SJCRH30 (cell line): ENCODE measurements around the gene SELPLG. TPM values are rescaled to one million over a fixed set of nuclear protein-coding genes. Genes with fewer than 3 reads are reported as not detected.
"Not testable (repeated sequence)": the region's sequence is repeated elsewhere in the genome, so short reads cannot be mapped to it uniquely, and the experiment has no call there.

ENCODE experiments used
- DNase-seq, 2 experiments: peaks; one replicate each; pipeline ENCODE4 v3.0.0-alpha.2; 2015 to 2020
- H3K27ac ChIP-seq: fragments of 250-450 bp; sonication (Bioruptor Pico); 2 replicates; pipeline ENCODE4 v1.5.1; 2020; ENCODE audit warnings: mild to moderate bottlenecking, moderate library complexity
- H3K27me3 ChIP-seq: fragments of 250-450 bp; sonication (Bioruptor Pico); 2 replicates; pipeline ENCODE4 v1.5.1; 2020; ENCODE audit warnings: mild to moderate bottlenecking, moderate library complexity
- H3K36me3 ChIP-seq: fragments of 250-450 bp; sonication (Bioruptor Pico); 2 replicates; pipeline ENCODE4 v1.5.1; 2020; ENCODE audit warnings: mild to moderate bottlenecking, moderate library complexity
- H3K4me1 ChIP-seq: fragments of 250-450 bp; sonication (Bioruptor Pico); 2 replicates; pipeline ENCODE4 v1.5.1; 2020; ENCODE audit warnings: mild to moderate bottlenecking, moderate library complexity
- H3K4me3 ChIP-seq: fragments of 250-450 bp; sonication (Bioruptor Pico); 2 replicates; pipeline ENCODE4 v1.5.1; 2020; ENCODE audit warnings: mild to moderate bottlenecking, moderate library complexity
- H3K9me3 ChIP-seq: fragments of 250-450 bp; sonication (Bioruptor Pico); replicated peaks from 2 replicates; pipeline ENCODE4 v1.5.1; 2020; ENCODE audit warnings: mild to moderate bottlenecking, moderate library complexity
- total RNA-seq: library from RNA; depleted of rRNA; stranded (reverse); fragments of >200 nt; shearing (Covaris generic); gene quantifications from 2 replicates; pipeline ENCODE4 v1.2.3, GENCODE V29; 2014

SELPLG gene
- total RNA-seq, 1 experiment from 2014 or later = 0.32 TPM

DNA sequence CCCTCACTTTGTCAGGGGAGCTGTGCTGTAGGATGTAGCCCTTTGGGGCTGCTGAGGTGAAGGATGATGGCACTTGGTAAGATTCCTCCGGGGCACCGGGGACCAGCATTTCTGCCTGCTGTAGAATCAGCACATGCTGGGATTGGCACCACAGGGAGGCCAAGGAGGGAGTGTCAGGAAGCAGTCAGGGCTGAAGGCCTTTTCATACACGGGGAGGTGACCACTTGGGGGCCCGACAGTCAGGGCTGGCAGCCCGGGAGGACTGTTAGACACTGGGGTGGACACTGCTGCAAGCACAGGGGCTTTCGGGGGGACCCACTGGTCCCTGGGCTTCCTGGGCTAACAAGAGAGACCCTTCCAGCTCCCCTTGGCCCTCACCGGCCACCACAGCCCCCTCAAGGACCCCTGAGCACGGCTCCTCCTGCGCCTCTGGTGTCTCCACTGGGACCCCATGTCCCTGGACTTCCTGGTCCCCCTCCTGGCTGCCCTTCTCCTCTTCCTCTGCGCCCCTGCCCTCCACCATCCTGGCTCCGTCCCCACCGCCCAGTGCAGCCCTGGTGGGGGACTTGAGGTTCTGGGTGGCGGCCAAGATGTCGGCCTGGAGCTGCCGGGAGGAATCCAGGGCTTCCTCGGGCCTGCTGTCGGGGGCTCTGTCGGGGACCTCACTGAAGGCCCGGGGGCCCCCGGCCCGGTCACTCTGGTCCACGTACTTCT is 42.3 kb downstream of the SELPLG start:
- H3K9me3 ChIP-seq = no peaks in the 10 kb centered on the region
- H3K36me3 ChIP-seq = no peaks in the 10 kb centered on the region
- DNase-seq = no peak
- H3K4me1 ChIP-seq = peaks cover 29% of the 10 kb centered on the region
- H3K27ac ChIP-seq = no peak overlapping the region
- no peaks in the 10 kb centered on the region for H3K27me3 ChIP-seq
- H3K4me3 ChIP-seq = no peak overlapping the region

DNA sequence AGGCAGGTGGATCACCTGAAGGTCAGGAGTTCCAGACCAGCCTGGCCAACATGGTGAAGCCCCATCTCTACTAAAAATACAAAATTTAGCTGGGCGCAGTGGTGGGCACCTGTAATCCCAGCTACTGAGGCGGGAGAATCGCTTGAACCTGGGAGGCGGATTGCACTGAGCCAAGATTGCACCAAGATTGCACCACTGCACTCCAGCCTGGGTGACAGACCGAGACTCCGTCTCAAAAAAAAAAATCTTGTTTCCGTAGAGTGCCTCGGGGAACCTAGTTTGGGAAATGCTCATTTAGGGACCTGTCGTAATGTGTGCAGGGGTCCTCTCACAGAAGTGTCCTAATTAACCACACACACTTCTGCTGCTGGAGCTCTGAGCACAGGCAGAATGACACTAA is 43.2 kb downstream of the SELPLG start:
- not testable (repeated sequence) for DNase-seq, H3K27me3 ChIP-seq, H3K27ac ChIP-seq, H3K36me3 ChIP-seq, H3K4me3 ChIP-seq, H3K9me3 ChIP-seq
- peaks cover 27% of the 10 kb centered on the region for H3K4me1 ChIP-seq

DNA sequence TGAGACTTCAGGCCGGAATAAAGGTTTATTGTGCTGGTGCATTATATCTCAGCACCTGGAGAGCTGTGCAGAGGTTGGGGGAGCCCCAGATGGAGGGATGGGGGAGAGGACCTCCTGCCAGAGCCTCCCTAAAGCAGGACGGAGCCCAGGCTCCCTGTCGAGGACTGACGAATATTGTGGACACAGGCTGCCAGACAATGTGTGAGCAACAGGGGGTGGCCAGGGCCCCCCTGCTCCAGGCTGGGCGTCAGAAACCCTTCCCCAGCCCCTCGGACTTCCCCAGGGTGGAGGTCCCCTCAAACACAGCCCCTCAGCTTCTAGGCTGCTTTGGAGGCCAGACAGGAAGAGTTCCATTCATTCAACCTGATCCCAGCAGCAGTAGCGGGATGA is 43.9 kb downstream of the SELPLG start:
- no peak for DNase-seq
- no peaks in the 10 kb centered on the region for H3K27me3 ChIP-seq
- no peaks in the 10 kb centered on the region for H3K36me3 ChIP-seq
- H3K27ac ChIP-seq = no peak overlapping the region
- H3K4me1 ChIP-seq = peaks cover 29% of the 10 kb centered on the region
- H3K9me3 ChIP-seq = no peaks in the 10 kb centered on the region
- H3K4me3 ChIP-seq = no peak overlapping the region

DNA sequence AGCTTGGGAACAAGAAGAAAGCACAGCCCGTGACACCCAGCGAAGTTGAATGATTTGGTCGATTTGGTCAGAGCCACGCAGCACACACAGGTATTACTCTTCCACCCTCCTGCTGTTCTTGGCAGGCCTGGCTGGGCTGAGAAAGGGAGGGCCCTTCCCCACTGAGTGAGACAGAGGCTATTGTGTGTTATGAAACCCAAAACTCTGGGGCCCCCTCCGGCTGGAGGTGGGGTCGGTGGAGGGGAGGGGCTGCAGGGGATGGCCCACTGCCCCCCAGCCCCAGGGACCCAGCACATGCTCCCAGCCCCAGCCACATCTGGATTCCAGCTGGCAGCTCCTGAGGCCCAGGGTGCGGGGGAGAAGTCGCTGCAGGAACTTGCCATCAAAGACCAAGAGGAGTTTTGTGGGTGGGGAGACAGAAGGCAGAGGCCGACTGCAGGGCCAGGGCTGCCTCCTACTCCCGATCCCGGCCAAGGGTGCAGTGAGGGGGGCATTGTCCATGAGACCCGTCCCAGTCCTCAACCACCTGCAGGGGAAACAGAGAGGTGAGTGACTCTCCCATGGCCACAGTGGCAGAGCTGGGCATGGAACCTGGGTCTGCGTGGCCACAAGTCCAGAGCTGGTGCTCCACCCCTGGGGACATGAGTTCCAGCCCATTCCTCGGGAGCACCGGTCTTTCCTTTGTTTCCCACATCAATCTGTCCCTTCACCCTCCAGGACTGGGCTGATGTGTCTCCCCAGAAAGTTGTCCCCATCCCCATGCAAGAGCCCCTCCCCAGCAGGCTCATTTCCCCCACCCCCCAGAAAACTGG is 44.5 kb downstream of the SELPLG start:
- peak; percentile 59 to 73 for DNase-seq
- Histone ChIP-seq H3K9me3 (no peaks in the 10 kb centered on the region), H3K36me3 (no peaks in the 10 kb centered on the region), H3K27me3 (no peaks in the 10 kb centered on the region), H3K4me1 (peaks cover 35% of the 10 kb centered on the region), H3K4me3 (peak overlapping the region; percentile 4; the same call in 1 of the 2 replicates), H3K27ac (peak overlapping the region; percentile 6; the same call in 1 of the 2 replicates)

DNA sequence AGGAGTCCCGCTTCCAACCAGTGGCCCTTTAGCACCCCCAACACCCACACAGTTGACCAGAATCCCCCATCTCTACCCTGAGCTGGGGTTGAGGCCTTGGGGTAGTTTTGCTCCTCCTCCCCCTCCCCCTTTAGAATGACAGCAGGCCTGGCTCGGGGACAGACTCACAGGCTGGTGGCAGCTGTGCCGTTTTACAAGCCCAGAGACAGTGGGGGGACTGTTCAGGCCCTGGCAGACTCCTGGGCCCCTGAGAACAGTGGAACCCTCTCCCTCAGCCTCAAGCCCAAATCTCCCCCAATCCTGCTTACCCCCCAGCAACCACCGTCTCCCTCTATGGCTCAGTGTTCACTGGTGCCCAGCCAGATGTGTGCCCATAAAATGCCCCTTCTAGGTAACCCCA is 45.9 kb downstream of the SELPLG start:
- Histone ChIP-seq H3K4me3 (no peak overlapping the region), H3K27ac (peak overlapping the region; percentile 61), H3K9me3 (no peaks in the 10 kb centered on the region), H3K4me1 (peaks cover 47% of the 10 kb centered on the region), H3K36me3 (no peaks in the 10 kb centered on the region), H3K27me3 (no peaks in the 10 kb centered on the region)
- DNase-seq = peak; percentile 77 to 86

DNA sequence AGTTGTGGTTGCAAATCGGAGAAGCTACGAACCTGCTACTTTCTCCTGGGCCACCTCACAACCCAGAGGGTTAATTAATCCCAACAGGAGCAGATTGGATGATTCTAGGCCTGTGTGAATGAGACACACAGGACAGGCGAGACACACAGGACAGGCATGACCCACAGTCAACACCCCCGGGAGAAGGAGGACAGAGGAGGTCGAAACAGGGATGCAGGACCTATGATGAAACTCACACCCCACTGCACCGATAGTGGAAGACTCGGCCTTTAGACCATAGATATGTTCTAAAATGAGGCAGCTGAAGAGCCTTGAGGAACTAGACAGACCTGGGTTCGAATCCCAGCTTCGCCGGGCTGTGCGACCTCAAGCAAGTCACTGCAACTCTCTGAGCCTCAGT is 47.4 kb downstream of the SELPLG start:
- Histone ChIP-seq H3K27me3 (no peaks in the 10 kb centered on the region), H3K27ac (no peak overlapping the region), H3K4me3 (no peak overlapping the region), H3K36me3 (no peaks in the 10 kb centered on the region), H3K9me3 (no peaks in the 10 kb centered on the region), H3K4me1 (peaks cover 57% of the 10 kb centered on the region)
- no peak for DNase-seq

DNA sequence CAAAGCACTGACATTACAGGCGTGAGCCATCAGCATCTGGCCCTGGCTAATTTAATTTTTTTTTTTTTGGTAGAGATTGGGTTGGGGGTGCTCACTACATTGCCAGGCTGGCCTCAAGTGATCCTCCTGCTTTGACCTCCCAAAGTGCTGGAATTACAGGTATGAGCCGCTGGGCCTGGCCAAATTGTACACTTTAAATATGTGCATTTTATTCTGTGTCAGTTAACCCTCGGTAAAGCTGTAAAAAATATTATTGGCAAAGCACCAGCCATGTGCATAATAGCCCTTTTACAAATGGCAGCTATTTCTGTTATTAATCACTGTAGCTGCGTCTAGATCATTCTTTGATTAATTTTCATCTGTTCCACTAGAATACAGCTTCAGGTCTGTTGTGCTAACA is 47.8 kb downstream of the SELPLG start:
- Histone ChIP-seq H3K4me1 (peaks cover 57% of the 10 kb centered on the region), H3K4me3 (no peak overlapping the region), H3K36me3 (no peaks in the 10 kb centered on the region), H3K27me3 (no peaks in the 10 kb centered on the region), H3K27ac (no peak overlapping the region), H3K9me3 (no peaks in the 10 kb centered on the region)
- no peak for DNase-seq

DNA sequence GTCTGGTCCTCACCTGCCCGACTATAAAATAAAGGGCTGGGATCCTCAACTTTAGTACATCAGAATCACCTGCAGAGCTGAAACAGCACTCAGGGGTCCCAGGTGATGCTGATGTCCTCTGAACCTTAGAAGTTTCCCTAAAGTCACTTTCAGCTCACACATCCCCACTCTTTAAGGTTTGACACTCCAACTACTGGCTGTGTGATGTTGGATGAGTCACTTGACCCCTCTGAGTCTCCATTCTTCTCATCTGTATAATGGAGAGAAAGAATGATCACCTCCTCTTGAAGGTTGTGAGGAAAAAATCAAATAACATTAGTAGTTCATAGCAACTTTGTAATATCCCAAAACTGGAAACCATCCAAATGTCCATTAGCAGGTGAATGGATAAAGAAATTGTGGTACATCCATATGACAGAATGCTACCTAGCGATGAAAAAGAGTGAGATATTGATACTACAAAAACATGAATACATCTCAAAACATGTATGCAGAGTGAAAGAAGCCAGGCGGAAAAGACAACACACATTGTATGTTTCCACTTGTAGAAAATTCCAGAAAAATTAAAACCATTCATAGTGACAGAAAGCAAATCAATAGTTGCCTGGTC is 49.1 kb downstream of the SELPLG start:
- Histone ChIP-seq H3K27me3 (no peaks in the 10 kb centered on the region), H3K27ac (peak overlapping the region; percentile 83), H3K36me3 (no peaks in the 10 kb centered on the region), H3K4me1 (peaks cover 52% of the 10 kb centered on the region), H3K9me3 (no peaks in the 10 kb centered on the region), H3K4me3 (no peak overlapping the region)
- no peak for DNase-seq

DNA sequence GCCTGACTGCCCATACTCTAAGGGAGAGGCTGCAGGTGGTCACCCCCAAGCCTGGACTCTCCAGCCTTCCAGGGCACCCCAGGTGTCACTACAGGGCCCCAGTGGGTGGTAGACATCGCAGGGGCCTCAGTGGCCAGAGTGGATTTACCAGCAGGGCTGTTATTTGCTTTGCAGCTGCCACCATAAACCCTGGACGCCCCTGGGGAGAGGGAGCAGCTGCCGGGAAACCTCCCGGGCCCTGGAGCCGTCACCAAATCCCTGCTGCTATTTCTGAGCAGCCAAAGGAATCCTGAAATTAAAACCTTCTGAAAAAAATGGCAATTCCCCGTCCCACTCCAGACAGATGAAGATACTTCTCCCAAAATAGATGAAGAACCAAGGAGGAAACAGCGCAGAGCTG is 49.7 kb downstream of the SELPLG start:
- Histone ChIP-seq H3K36me3 (no peaks in the 10 kb centered on the region), H3K9me3 (no peaks in the 10 kb centered on the region), H3K27me3 (no peaks in the 10 kb centered on the region), H3K4me1 (peaks cover 46% of the 10 kb centered on the region), H3K4me3 (no peak overlapping the region), H3K27ac (peak overlapping the region; percentile 83)
- DNase-seq = peak; percentile 94 to 96

DNA sequence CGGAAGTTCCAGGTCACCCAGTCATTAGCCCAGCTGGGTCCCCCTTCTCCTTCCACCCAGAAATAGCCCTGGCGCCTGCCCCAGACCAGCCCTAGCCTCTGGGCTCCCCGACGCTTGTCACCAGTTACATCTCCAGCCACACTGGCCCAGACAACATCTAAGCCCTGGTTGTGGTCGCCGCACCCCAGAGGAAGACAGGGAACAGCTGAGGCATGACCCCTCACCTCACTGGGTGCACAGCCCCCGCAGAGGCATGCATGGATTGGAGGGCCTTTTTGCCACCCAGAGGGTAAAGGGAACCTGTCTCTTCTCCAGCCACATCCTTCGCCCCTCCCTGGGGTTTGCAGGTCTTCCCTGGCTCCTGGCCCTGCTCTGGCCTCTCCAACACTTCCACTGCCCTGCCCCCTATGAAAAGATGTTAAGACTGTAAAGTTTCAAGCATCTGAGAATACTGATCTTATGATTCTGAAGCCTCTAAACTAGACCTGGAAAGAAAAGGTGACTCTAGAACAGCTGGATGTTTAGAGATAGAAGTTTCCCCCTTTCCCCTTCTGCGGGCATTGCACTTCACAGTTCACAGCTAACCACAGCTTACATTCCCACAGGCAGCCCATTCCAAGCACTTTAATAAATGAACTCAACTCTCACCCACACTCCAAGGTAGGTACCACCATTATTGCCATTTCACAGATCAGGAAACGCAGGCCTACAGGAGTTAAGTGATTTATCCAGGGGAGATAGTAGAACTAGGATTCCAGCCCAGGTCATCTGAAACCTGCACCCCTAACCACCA is 50.5 kb downstream of the SELPLG start:
- Histone ChIP-seq H3K27ac (peak overlapping the region; percentile 83), H3K4me3 (no peak overlapping the region), H3K27me3 (no peaks in the 10 kb centered on the region), H3K36me3 (no peaks in the 10 kb centered on the region), H3K4me1 (peaks cover 38% of the 10 kb centered on the region), H3K9me3 (no peaks in the 10 kb centered on the region)
- DNase-seq = peak; percentile 82 to 89

DNA sequence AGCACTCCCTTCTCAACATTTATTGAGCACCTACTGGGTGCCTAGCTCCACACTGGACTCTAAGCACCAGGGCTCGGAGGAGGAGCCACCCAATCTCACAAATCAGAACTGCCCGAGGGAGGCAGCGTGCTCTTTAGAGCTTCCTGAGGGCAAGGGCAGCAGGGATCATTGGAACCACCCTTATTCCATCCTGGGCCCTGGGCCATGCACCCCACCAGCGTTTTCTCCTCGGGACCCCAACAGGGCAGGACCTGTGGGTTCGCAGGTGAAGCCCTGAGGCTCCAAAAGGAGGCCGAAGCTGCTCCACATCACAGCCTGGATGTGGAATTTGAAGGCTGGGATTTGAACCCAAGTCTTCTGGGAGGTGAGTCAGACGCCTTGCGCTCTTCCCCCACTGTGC is 51.2 kb downstream of the SELPLG start:
- H3K36me3 ChIP-seq = no peaks in the 10 kb centered on the region
- no peaks in the 10 kb centered on the region for H3K9me3 ChIP-seq

DNA sequence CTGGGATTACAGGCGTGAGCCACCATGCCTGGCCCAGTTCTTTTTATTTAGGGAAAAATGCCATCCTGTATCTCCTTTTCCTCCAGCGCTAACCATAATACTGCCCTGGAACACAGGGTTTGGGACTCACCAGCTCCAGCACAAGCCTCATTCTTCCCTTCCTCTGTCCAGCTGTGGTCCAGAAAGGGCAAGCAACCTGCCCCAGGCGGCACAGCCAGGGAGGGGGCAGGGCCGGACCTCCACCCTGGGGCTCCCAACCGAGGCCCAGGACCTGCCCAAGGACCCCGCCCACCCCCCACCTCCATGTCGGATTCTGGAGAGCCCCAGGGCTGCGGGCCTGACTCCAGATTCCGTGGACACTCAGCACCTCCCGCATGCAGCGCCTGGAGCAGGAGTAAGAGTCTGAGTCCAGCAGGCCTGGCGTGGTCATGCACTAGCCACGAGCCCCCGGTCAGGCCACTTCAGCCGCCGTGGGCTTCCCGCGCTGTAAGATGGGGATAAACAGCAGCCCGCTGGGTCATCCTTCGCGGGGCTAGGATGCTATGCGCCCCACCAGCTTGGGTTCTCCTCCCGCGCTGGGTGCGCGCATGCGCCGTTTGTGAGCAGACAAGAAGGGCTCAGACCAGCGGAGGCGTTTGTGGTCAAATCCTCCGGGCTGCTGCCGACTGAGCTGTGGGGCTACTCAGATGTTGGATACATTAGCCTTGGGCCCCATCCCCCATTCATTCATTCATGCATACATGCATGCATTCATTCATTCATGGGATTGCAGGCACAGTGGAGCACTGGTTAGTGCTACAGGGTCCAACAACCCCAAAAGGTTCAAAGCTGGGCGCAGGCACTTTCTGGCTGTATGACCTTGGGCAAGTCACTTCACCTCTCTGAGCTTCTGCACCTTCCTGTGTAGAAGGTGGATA is 52.1 kb downstream of the SELPLG start:
- no peak for DNase-seq
- Histone ChIP-seq H3K4me1 (peaks cover 33% of the 10 kb centered on the region), H3K36me3 (no peaks in the 10 kb centered on the region), H3K27ac (no peak overlapping the region), H3K9me3 (no peaks in the 10 kb centered on the region), H3K4me3 (no peak overlapping the region), H3K27me3 (no peaks in the 10 kb centered on the region)

More for the DNA sequence above, 51.2 kb downstream of the SELPLG start:
- no peaks in the 10 kb centered on the region for H3K27me3 ChIP-seq
- no peak for DNase-seq
- H3K27ac ChIP-seq = peak overlapping the region; percentile 83
- peaks cover 32% of the 10 kb centered on the region for H3K4me1 ChIP-seq
- H3K4me3 ChIP-seq = no peak overlapping the region

DNA sequence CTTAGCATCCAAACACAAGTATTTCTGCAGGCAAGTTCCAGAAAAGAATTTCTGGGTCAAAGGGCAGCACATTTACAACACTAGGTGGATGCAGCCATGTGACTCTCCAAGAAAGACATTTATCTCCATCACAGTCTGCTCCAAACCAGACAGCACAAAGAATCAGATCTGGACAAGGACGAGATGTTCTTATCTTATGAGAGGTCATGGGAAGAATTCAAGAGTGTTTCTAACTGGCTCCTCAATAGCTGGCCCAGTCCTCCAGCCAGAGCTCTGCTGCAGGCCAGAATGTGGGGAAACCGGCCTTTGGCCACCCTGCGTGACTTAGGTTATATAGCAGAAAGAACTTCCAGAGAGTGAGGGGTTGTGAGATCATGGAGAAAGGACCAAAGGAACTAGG is 53.2 kb downstream of the SELPLG start:
- Histone ChIP-seq H3K36me3 (no peaks in the 10 kb centered on the region), H3K4me3 (no peak overlapping the region), H3K27me3 (no peaks in the 10 kb centered on the region), H3K9me3 (no peaks in the 10 kb centered on the region), H3K4me1 (peaks cover 41% of the 10 kb centered on the region), H3K27ac (no peak overlapping the region)
- DNase-seq = no peak

DNA sequence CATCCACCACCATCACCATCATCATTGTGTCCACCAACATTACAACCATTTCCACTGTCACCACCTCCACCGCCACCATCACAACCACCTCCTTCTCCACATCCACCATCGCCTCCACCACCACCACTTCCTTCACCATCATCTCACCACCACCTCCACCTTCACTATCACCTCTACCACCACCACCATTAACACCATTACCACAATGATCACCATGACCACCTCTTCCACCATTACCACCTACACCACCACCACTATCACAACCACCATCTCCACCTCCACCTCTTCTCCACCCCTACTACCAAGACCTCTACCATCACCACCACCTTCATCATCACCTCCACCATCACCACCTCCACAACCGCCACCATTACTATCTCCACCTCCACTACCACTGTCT is 54.9 kb downstream of the SELPLG start:
- Histone ChIP-seq H3K9me3 (no peaks in the 10 kb centered on the region), H3K4me3 (no peak overlapping the region), H3K4me1 (peaks cover 31% of the 10 kb centered on the region), H3K27ac (no peak overlapping the region), H3K36me3 (no peaks in the 10 kb centered on the region), H3K27me3 (no peaks in the 10 kb centered on the region)
- DNase-seq = no peak
